HEK293T (cell line): ENCODE data around the gene NPAT.

ENCODE experiments used
- CTCF ChIA-PET: fragments of 350-600 bp; formaldehyde crosslinking; extraction: SDS; loops from one replicate; lab custom pipeline; 2021; ENCODE audit warnings: antibody characterized with exemption, inconsistent platforms; lab: Yijun Ruan, JAX
- POLR2A ChIA-PET: fragments of 350-600 bp; formaldehyde crosslinking; extraction: SDS; loops from one replicate; lab custom pipeline; 2020; ENCODE audit warnings: antibody characterized with exemption, inconsistent platforms; lab: Yijun Ruan, JAX
- DNase-seq: peaks from one replicate; pipeline ENCODE4 v3.0.0; 2012; ENCODE audit warnings: mixed read lengths; ENCODE audit errors: extremely low spot score
- ARNT ChIP-seq: fragments of 450-650 bp; IDR thresholded peaks from 2 replicates; pipeline ENCODE4 v1.6.1; 2017; ENCODE audit warnings: mild to moderate bottlenecking
- BHLHE40 ChIP-seq: fragments of 450-650 bp; IDR thresholded peaks from 2 replicates; pipeline ENCODE4 v1.6.1; 2016; ENCODE audit warnings: mild to moderate bottlenecking, moderate library complexity, borderline replicate concordance
- CTBP1 ChIP-seq: fragments of 450-650 bp; IDR thresholded peaks from 2 replicates; pipeline ENCODE4 v1.6.1; 2016; ENCODE audit warnings: borderline replicate concordance
- ELF4 ChIP-seq: fragments of 450-650 bp; IDR thresholded peaks from 2 replicates; pipeline ENCODE4 v1.6.1; 2017; ENCODE audit warnings: antibody characterized with exemption
- FOXA1 ChIP-seq: fragments of 450-650 bp; IDR thresholded peaks from 2 replicates; pipeline ENCODE4 v1.6.1; 2016; ENCODE audit warnings: mild to moderate bottlenecking
- FOXK2 ChIP-seq: fragments of 450-650 bp; IDR thresholded peaks from 2 replicates; pipeline ENCODE4 v1.6.1; 2016; ENCODE audit warnings: mild to moderate bottlenecking
- FOXM1 ChIP-seq: fragments of 450-650 bp; IDR thresholded peaks from 2 replicates; pipeline ENCODE4 v1.6.1; 2017; ENCODE audit warnings: mild to moderate bottlenecking, borderline replicate concordance
- HDGF ChIP-seq: fragments of 450-650 bp; IDR thresholded peaks from 2 replicates; pipeline ENCODE4 v1.6.1; 2017; ENCODE audit warnings: antibody characterized with exemption, borderline replicate concordance
- L3MBTL2 ChIP-seq: fragments of 450-650 bp; conservative IDR thresholded peaks from 2 replicates; pipeline ENCODE4 v1.6.1; 2016; ENCODE audit warnings: mild to moderate bottlenecking
- LEF1 ChIP-seq: fragments of 450-650 bp; IDR thresholded peaks from 2 replicates; pipeline ENCODE4 v1.6.1; 2017; ENCODE audit warnings: mild to moderate bottlenecking, borderline replicate concordance
- NFRKB ChIP-seq: fragments of 450-650 bp; IDR thresholded peaks from 2 replicates; pipeline ENCODE4 v1.6.1; 2016; ENCODE audit warnings: mild to moderate bottlenecking, moderate library complexity
- PKNOX1 ChIP-seq: fragments of 450-650 bp; IDR thresholded peaks from 2 replicates; pipeline ENCODE4 v1.6.1; 2016
- SP1 ChIP-seq: fragments of 450-650 bp; IDR thresholded peaks from 2 replicates; pipeline ENCODE4 v1.6.1; 2017
- SUZ12 ChIP-seq: fragments of 450-650 bp; IDR thresholded peaks from 2 replicates; pipeline ENCODE4 v1.6.1; 2016; ENCODE audit warnings: mild to moderate bottlenecking
- TARDBP ChIP-seq: fragments of 450-650 bp; IDR thresholded peaks from 2 replicates; pipeline ENCODE4 v1.6.1; 2016
- ZNF384 ChIP-seq: fragments of 450-650 bp; IDR thresholded peaks from 2 replicates; pipeline ENCODE4 v1.6.1; 2016

The NPAT gene

GRCh38 chr11:108241330-108242037 is 19.0 kb upstream of the NPAT start:
- CTCF ChIA-PET, result no interaction called here
- POLR2A ChIA-PET, result no interaction called here
- no peak for DNase-seq
- TF ChIP-seq SP1, result no peak
- TF ChIP-seq ELF4, result no peak
- no peak for TF ChIP-seq NFRKB
- no peak for TF ChIP-seq LEF1
- no peak for TF ChIP-seq BHLHE40

- no peak for DNase-seq
- TF ChIP-seq FOXA1 (no peak), L3MBTL2 (no peak)
- ChIA-PET CTCF (no interaction called here), POLR2A (no interaction called here)
These were observed 16.6 kb upstream of the NPAT start for GRCh38 chr11:108239076-108239475.

GRCh38 chr11:108237058-108237481 is 14.6 kb upstream of the NPAT start:
- no peak for DNase-seq
- CTCF ChIA-PET, result interaction anchor here (0.6 kb wide), 1 partner anchor 228 kb away, joined by 3 read pairs; the partner anchor contains the start of gene CUL5
- POLR2A ChIA-PET, result no interaction called here
- TF ChIP-seq SUZ12, result no peak
- no peak for TF ChIP-seq CTBP1
- no peak for TF ChIP-seq LEF1
- no peak for TF ChIP-seq PKNOX1
- TF ChIP-seq TARDBP, result no peak
- no peak for TF ChIP-seq FOXK2
- TF ChIP-seq ARNT, result no peak
- TF ChIP-seq BHLHE40, result no peak
- TF ChIP-seq ELF4, result no peak
- TF ChIP-seq SP1, result no peak

GRCh38 chr11:108235633-108236032 is 13.2 kb upstream of the NPAT start:
- ChIA-PET CTCF (no interaction called here), POLR2A (interaction anchor here (0.7 to 1.4 kb wide), 2 partner anchors 12 to 13 kb away, joined by 3 read pairs; partner anchors contain the start of genes ATM and NPAT)
- no peak for DNase-seq
- TF ChIP-seq HDGF (no peak), L3MBTL2 (no peak), FOXM1 (no peak)

GRCh38 chr11:108235192-108235591 is 12.8 kb upstream of the NPAT start:
- CTCF ChIA-PET, result no interaction called here
- DNase-seq, result no peak
- POLR2A ChIA-PET, result interaction anchor here (1.4 kb wide), 1 partner anchor 13 kb away, joined by 3 read pairs; the partner anchor contains the start of genes ATM and NPAT
- TF ChIP-seq LEF1 (no peak), FOXA1 (no peak), ELF4 (no peak), SUZ12 (no peak), FOXK2 (no peak), ARNT (no peak), L3MBTL2 (no peak), HDGF (no peak), ZNF384 (no peak), FOXM1 (no peak), NFRKB (no peak)

- POLR2A ChIA-PET, result no interaction called here
- DNase-seq, result no peak
- CTCF ChIA-PET, result no interaction called here
- TF ChIP-seq ARNT, result no peak
- TF ChIP-seq FOXM1, result no peak
- no peak for TF ChIP-seq FOXK2
- TF ChIP-seq NFRKB, result no peak
- no peak for TF ChIP-seq HDGF
- TF ChIP-seq TARDBP, result no peak
- TF ChIP-seq SP1, result no peak
- no peak for TF ChIP-seq FOXA1
- no peak for TF ChIP-seq ZNF384
- no peak for TF ChIP-seq PKNOX1
- no peak for TF ChIP-seq SUZ12
- no peak for TF ChIP-seq BHLHE40
- TF ChIP-seq CTBP1, result no peak
These were observed 11.0 kb upstream of the NPAT start for GRCh38 chr11:108233277-108233945.

- ChIA-PET CTCF (no interaction called here), POLR2A (no interaction called here)
- DNase-seq, result no peak
- TF ChIP-seq L3MBTL2 (no peak), FOXM1 (no peak), BHLHE40 (no peak), SUZ12 (no peak), LEF1 (no peak), NFRKB (no peak), ZNF384 (no peak), HDGF (no peak), SP1 (no peak), TARDBP (no peak), FOXA1 (no peak), PKNOX1 (no peak), ELF4 (no peak), FOXK2 (no peak), ARNT (no peak), CTBP1 (no peak)
These were observed 5.8 kb upstream of the NPAT start for GRCh38 chr11:108228251-108228650.
